Mucosa of descending colon (tissue), 3 donors: ENCODE data around the gene DENND1A. TPM values are rescaled to one million over a fixed set of nuclear protein-coding genes. Genes with fewer than 3 reads are reported as not detected.
"Not testable (repeated sequence)": the region's sequence is repeated elsewhere in the genome, so short reads cannot be mapped to it uniquely, and the experiment has no call there.

Experiments
- ATAC-seq: fragments of 200-7000 bp; cut with Tn5 transposase; one replicate; pipeline ENCODE4 v1.9.1; 2020; ENCODE audit warnings: mild to moderate bottlenecking, moderate library complexity
- DNase-seq, 3 donors: peaks; one replicate each; pipeline ENCODE4 v3.0.0-alpha.2; 2020
- H3K36me3 ChIP-seq: fragments of 200-600 bp; one replicate; pipeline ENCODE4 v1.8.0; 2021; ENCODE audit warnings: low read depth, mild to moderate bottlenecking
- H3K4me1 ChIP-seq: fragments of 200-600 bp; one replicate; pipeline ENCODE4 v1.8.0; 2021; ENCODE audit warnings: low read depth, mild to moderate bottlenecking
- H3K4me3 ChIP-seq: fragments of 200-600 bp; one replicate; pipeline ENCODE4 v1.8.0; 2021; ENCODE audit warnings: mild to moderate bottlenecking
- H3K9me3 ChIP-seq: fragments of 200-600 bp; one replicate; pipeline ENCODE4 v1.8.0; 2021; ENCODE audit warnings: mild to moderate bottlenecking
- intact Hi-C, 2 donors: fragments of 100-400 bp; cut with DNase I in 1 of 2; cut with micrococcal nuclease in 1 of 2; formaldehyde crosslinking; loops; one replicate each; pipeline versions ENCODE4 v1.11.0 to v1.11.1; 2022; cut with DNase I, micrococcal nuclease
- total RNA-seq, 3 donors: library from RNA; stranded (reverse); fragmentation: NEBNext Ultra II Directional in 2 of 3; extraction: Animal tissue kit (Norgen Biotek cat#: 25700) in 2 of 3; gene quantifications; one replicate each; pipeline versions ENCODE4 v1.2.1 to v1.2.4, GENCODE V29; 2021 to 2023
- TF ChIP-seq, protein P1 (sequence below): fragments of 200-600 bp; IDR thresholded peaks from one replicate; pipeline ENCODE4 v1.8.0; 2022; ENCODE audit warnings: antibody characterized with exemption, mild to moderate bottlenecking
- donor health status: DM: no; HTN: no; CAD: no; lungs with moderate emphysema.
- donor health status: DM: no; HTN: no; CAD: no.
- donor health status: DM: no; HTN: yes; CAD: no.

DENND1A gene
- total RNA-seq, 3 donors from 2014 or later, result 32.8 to 50.0 (median 35.1) TPM

DNA sequence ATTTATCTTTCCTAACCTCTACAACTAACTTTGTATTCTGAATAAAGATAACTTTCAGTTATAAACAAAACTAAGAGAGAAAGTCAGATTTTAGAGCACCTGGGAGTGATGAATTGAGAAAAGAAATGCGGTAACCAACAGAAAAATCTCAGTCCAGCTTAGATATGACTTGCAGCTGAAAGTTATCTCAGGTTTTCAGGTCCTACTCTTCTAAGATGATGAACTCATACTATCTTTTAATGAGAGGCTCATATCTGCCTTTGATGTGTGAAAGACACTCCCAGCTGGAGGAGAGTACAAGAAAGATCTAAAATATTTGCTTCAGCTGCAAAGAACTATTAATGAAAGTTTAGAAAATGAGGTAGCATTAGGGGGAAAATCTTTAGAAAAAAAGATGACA lies 190.5 kb downstream of the DENND1A start:
- no peaks in the 10 kb centered on the region for H3K36me3 ChIP-seq
- DNase-seq (no peak), ATAC-seq (no peak)
- intact Hi-C loops, result no loop called here
- H3K9me3 ChIP-seq, result no peaks in the 10 kb centered on the region
- TF ChIP-seq, protein P1, sequence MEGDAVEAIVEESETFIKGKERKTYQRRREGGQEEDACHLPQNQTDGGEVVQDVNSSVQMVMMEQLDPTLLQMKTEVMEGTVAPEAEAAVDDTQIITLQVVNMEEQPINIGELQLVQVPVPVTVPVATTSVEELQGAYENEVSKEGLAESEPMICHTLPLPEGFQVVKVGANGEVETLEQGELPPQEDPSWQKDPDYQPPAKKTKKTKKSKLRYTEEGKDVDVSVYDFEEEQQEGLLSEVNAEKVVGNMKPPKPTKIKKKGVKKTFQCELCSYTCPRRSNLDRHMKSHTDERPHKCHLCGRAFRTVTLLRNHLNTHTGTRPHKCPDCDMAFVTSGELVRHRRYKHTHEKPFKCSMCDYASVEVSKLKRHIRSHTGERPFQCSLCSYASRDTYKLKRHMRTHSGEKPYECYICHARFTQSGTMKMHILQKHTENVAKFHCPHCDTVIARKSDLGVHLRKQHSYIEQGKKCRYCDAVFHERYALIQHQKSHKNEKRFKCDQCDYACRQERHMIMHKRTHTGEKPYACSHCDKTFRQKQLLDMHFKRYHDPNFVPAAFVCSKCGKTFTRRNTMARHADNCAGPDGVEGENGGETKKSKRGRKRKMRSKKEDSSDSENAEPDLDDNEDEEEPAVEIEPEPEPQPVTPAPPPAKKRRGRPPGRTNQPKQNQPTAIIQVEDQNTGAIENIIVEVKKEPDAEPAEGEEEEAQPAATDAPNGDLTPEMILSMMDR, result no peak
- no peak overlapping the region for H3K4me3 ChIP-seq
- H3K4me1 ChIP-seq, result no peaks in the 10 kb centered on the region

DNA sequence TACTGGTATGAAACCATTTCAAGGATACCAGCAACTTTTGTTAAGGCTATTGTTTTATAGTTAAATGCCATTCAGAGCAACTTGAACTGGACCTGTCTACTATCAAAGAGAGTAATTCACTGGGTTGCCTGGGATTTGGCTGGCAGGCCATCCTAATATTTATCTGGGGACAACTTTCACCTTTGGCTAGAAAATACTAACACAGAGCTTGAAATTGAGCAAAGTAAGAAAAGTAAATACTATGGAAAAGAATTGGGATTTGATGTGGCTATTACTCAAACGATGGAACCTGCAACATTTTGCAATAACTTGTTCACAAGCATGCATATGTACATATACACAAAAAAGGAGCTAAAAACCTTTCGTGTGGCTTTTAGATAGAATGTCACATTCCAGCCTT lies 191.3 kb downstream of the DENND1A start:
- TF ChIP-seq, protein P1, result no peak
- DNase-seq, result no peak
- H3K4me3 ChIP-seq, result no peak overlapping the region
- no peak for ATAC-seq
- no peaks in the 10 kb centered on the region for H3K36me3 ChIP-seq
- no peaks in the 10 kb centered on the region for H3K4me1 ChIP-seq
- no peaks in the 10 kb centered on the region for H3K9me3 ChIP-seq
- intact Hi-C loops, result no loop called here

DNA sequence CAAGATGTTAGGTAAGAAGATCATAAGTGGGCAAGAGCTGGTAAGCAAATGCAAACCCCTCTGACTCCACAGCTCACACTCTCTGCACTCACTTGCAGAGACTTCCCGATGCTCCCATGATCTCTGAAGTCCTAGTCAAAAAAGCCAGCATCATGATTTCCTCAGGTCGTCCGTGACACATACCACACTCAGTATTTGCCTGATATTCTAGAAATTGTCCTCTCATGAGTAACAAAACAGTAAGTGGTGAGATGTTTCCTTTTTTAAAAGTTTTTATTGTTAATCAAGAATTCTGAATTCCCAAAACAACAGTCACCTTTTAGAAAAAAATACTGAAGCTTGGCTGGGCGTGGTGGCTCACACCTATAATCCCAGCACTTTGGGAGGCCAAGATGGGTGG lies 194.6 kb downstream of the DENND1A start:
- H3K4me1 ChIP-seq, result no peaks in the 10 kb centered on the region
- ATAC-seq, result no peak
- H3K9me3 ChIP-seq, result no peaks in the 10 kb centered on the region
- TF ChIP-seq, protein P1, result no peak
- intact Hi-C loops, result no loop called here
- no peak overlapping the region for H3K4me3 ChIP-seq
- no peak for DNase-seq
- H3K36me3 ChIP-seq, result no peaks in the 10 kb centered on the region

GRCh38 chr9:123728571-123728970 lies 201.4 kb downstream of the DENND1A start:
- ATAC-seq, H3K4me3 ChIP-seq, H3K4me1 ChIP-seq, intact Hi-C loops, H3K9me3 ChIP-seq, H3K36me3 ChIP-seq, DNase-seq: not testable (repeated sequence)

GRCh38 chr9:123727332-123727731 lies 202.6 kb downstream of the DENND1A start:
- no peak for DNase-seq
- no peaks in the 10 kb centered on the region for H3K4me1 ChIP-seq
- H3K9me3 ChIP-seq, result peaks cover 7% of the 10 kb centered on the region
- H3K36me3 ChIP-seq, result no peaks in the 10 kb centered on the region
- TF ChIP-seq, protein P1, result no peak
- intact Hi-C loops, result no loop called here
- no peak for ATAC-seq
- no peak overlapping the region for H3K4me3 ChIP-seq

DNA sequence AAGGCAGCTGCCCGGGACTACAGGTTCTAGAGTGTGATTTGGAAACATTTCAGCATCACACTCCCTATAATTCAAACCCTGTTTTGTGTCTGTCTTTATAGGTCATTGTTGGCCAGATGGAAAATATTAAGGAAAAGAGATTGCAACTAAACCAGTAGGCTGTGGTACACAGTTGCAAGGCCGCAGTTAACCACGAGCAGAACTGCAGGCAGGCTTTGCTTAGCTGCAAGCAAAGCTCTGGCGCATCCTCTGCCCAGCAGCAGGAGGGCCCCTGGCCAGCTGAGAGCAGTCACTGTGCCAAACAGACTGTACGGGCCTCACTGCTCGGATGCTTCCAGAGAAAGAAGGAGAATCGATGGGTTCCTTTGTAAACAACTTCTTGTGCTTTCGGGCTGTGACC lies 204.5 kb downstream of the DENND1A start:
- no peak overlapping the region for H3K4me3 ChIP-seq
- DNase-seq (no peak), ATAC-seq (no peak)
- peaks cover 12% of the 10 kb centered on the region for H3K9me3 ChIP-seq
- no peaks in the 10 kb centered on the region for H3K36me3 ChIP-seq
- no peaks in the 10 kb centered on the region for H3K4me1 ChIP-seq
- intact Hi-C loops, result no loop called here
- TF ChIP-seq, protein P1, result no peak
